GM21723 (cell line): ENCODE measurements around the gene HINFP.

Experiments used
- ATAC-seq: cut with Tn5 transposase; IDR thresholded peaks from one replicate; pipeline ENCODE4 v1.9.1; 2021; ENCODE audit warnings: mild to moderate bottlenecking, moderate library complexity; ENCODE audit not compliant: unreplicated experiment

HINFP gene, protein sequence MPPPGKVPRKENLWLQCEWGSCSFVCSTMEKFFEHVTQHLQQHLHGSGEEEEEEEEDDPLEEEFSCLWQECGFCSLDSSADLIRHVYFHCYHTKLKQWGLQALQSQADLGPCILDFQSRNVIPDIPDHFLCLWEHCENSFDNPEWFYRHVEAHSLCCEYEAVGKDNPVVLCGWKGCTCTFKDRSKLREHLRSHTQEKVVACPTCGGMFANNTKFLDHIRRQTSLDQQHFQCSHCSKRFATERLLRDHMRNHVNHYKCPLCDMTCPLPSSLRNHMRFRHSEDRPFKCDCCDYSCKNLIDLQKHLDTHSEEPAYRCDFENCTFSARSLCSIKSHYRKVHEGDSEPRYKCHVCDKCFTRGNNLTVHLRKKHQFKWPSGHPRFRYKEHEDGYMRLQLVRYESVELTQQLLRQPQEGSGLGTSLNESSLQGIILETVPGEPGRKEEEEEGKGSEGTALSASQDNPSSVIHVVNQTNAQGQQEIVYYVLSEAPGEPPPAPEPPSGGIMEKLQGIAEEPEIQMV

DNA sequence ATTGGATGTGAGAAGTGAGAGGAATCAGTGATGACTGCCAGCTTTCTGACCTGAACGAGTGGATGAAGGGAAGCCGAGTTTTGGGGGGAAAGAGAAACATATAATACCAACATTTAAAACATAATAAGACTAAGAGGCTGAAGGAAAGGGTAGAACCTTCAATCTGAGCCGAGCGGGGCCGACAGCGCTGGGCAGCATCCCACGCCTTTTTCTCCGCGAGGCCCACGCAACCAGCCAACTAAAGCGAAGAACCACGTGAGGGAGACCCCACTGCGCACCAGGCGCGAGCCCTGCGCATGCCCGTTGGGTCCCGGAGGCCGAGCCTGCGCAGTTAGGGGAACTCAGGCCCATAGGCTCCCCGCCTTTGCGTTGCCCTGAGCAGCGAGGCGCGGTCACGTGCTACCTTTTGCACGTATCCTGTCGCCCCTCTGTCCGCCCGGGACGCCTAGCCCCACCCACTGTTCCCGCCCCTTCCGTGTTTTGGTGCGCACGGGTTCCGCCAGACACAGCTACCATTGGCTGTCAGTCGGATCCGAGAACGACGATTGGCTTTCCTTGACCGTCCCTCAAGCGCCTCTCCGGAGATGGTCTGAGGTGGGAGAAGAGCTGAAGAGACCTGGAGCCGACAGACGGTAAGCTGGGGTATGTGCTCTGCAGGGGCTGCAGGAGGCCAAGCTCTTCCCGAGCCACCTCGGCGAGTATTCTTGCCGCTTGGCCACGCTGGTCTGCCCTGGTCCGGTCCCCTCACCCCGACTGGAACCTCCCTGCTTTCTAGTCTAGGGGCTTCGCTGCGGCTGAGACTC lies at the start of gene HINFP:
TSS of gene HINFP (plus strand) at position 573 of the 803 bp plus-strand sequence. CDS start 5,365 bp downstream, outside the sequence.
- peak; percentile 94 for ATAC-seq

GRCh38 chr11:119077839-119078238 lies 43.5 kb upstream of the HINFP start:
- no peak for ATAC-seq

DNA sequence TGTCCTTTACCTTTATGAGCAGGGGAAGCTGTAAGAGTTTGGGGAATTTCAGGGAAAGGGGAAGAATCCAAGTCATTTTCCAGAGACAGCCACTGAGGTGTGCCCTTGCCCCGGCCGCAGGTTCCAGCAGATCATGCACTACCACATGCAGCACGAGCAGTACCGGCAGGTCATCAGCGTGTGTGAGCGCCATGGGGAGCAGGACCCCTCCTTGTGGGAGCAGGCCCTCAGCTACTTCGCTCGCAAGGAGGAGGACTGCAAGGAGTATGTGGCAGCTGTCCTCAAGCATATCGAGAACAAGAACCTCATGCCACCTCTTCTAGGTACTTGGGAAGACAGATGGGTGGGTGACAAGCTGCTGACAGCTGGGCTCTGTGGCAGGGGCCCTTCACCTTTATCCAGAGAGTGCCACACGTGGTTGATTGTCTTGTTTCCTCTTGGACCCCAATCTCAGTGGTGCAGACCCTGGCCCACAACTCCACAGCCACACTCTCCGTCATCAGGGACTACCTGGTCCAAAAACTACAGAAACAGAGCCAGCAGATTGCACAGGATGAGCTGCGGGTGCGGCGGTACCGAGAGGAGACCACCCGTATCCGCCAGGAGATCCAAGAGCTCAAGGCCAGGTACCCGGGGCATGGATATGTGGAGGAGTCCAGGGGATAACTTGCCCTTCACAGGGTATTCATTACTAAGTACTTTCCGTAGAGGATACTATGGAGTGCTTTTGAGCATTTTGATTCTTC lies 42.5 kb upstream of the HINFP start:
- ATAC-seq: no peak

- no peak for ATAC-seq
Measured at GRCh38 chr11:119081682-119082260, 39.6 kb upstream of the HINFP start.

DNA sequence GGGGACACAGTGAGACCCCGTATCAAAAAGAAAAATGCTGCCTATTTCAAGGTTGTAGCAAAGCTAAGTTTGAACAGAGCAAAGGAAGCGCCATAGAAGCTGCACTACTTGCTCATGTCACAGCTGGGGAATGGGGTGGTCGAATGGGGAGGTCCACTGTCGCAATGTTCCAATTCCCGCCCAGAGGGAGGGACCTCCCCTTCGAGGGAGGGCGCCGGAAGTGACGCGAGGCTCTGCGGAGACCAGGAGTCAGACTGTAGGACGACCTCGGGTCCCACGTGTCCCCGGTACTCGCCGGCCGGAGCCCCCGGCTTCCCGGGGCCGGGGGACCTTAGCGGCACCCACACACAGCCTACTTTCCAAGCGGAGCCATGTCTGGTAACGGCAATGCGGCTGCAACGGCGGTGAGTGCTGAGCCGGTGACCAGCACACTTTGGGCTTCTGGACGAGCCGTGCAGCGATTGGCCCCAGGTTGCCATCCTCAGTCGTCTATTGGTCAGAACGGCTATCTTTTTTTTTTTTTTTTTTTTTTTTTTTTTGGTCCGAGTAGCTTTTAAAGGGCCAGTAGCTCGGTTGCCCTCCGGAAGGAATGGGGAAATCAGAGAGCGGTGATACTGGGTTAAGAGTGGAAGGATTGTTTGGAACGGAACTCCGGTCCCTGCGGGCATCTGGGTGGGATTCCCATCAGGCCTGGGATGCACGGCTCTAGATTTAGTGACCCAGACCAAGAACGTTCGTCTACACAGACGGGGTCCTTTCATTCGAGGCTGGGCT lies 36.5 kb upstream of the HINFP start, which contains the start of gene HMBS:
TSS of gene HMBS (plus strand) at position 219 of the 774 bp plus-strand sequence. CDS start at position 372, 153 bp downstream.
- peak; percentile 90 for ATAC-seq

GRCh38 chr11:119085437-119085847 lies 35.9 kb upstream of the HINFP start:
- peak; percentile 20 for ATAC-seq

- ATAC-seq: no peak
Measured at GRCh38 chr11:119087123-119087522, 34.3 kb upstream of the HINFP start.

GRCh38 chr11:119087747-119088241 lies 33.6 kb upstream of the HINFP start:
- no peak for ATAC-seq

DNA sequence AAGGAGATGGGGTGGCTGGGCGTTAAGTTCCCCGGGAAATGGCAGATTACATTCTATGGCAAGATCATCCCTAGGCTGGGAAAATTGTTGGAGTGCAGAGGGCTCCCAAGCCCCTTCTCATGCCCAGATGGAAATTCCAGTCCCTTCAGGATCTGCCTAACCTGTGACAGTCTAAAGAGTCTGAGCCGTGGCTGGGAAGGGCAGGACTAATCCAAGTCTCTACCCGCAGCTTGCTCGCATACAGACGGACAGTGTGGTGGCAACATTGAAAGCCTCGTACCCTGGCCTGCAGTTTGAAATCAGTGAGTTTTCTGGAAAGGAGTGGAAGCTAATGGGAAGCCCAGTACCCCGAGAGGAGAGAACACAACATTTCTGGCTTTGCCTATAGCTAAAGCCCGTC lies 33.0 kb upstream of the HINFP start:
- no peak for ATAC-seq

DNA sequence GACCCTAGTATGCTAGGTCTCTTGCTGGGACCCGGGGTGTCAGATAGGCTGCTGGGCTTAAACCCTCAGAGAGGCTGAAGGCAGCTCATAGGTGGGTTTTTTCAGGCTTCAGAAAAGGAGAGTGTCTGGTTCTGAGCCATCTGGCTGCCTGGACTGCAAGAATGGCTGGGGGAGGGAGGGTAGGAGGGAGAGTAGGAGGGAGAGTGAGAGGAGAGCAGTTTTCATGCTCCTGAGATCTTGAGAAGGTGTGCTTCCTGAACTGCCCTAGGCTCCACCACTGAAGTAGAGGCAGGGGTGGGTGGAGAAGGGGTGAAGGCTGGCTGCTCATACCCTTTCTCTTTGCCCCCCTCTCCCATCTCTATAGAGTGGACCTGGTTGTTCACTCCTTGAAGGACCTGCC lies 32.1 kb upstream of the HINFP start:
- ATAC-seq: no peak

GRCh38 chr11:119091178-119091577 lies 30.2 kb upstream of the HINFP start:
- no peak for ATAC-seq

DNA sequence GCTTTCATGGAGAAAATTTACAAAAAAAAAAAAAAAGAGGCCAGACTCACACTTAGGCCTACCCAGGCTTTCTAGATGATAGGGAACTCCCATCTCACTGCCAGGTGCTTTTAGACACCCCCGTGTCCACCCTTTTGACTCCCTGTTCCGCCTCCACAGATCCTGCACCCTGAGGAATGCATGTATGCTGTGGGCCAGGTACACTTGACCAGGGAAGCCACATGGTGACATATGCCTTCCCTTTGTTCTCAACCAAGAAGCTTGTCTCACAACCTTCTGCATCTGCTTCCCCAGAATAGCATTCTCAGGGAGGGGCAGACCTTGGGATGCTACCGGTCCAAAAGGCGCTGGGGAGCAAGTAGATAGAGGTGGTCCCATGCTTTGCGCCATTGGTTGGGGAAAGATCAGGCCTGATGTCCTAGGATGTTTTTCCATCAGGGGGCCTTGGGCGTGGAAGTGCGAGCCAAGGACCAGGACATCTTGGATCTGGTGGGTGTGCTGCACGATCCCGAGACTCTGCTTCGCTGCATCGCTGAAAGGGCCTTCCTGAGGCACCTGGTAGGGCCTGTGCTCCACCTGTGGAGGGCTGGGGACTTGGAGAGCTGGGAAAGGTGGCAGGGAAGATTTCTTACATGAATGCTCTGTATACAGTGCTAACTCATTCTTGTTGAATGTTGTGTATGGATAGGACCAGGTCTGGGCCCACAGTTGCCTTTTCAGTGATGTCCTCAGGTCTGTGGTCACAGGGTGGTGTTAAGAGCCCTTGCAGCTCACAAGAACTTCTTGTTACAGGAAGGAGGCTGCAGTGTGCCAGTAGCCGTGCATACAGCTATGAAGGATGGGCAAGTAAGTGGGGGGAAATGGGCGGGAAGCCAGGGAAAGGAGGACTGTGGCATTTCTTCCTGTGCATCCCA lies 29.2 kb upstream of the HINFP start:
- no peak for ATAC-seq

- ATAC-seq: no peak
Measured at GRCh38 chr11:119092880-119093842, 28.2 kb upstream of the HINFP start.

DNA sequence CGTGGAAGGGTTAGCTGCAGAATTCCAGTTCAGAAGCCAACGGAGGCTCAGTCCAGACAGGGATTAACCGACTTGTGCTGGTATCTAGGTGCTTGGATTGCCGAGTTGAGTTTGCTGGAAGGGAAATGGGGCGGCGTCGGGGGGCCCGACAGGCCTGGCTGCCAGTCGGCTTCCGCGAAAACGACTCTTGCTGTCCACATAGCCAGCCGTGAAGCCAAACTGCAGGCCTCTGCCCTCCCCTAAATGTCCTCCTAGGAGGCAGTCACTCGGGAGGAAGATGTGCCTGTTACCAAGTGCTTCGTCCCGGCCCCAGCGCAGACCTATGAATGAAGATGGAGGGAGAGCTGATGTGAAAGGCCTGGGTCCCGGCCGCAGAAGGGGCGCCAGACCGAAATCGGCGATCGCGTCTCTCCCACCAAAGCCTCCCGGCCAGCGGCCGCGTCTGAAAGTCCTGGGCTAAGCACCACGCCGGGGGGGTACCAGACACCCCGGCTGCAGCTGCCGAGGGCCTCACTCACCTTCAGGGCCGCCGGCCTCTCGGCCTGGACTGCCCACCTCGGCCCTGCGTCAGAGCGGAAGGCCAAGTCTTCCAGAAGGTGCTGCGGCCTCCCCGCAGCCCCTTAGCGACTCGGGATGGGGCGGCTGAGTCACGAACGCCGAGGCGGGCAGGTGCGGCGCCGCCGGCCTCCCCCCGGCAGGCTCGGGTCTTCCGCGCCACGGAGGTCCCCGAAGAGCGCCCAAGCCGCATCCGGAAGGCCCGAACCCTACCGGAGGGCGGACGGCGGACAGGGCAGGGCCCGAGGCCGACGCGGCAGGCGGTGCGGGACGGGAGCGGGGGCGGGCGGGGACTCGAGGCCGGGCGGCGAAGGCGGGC lies 27.2 kb upstream of the HINFP start:
- peak; percentile 1 for ATAC-seq

- ATAC-seq: peak; percentile 47
Measured at GRCh38 chr11:119094816-119095065, 26.6 kb upstream of the HINFP start.

DNA sequence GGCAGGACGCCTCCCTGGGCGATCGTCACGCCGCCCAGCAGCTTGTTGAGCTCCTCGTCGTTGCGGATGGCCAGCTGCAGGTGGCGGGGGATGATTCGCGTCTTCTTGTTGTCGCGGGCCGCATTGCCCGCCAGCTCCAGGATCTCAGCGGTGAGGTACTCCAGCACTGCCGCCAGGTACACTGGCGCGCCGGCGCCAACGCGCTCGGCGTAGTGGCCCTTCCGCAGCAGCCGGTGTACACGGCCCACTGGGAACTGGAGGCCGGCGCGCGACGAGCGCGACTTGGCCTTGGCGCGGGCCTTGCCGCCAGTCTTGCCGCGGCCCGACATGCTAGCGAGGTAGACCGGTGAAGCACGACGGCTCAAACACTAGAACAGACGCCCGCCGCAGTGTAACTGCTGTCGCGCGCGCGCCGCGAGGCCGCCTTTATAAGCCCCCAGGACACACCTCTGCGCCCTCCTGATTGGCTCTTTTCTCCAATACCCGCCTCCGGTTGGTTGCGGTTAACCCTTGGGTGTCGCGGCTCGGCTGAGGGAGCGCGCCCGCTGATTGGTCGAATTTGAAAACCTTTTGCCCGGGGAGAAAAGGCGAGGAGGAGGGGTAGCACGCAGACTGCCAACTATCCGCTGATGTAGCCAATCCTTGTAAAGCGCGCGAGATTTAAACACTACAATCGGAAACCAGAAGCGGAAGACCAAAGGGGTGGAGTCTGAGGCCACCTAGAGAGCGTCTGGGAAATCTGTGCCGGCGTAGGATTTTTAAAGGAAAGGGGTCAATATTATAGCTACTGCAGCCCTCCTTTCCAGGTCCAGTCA lies 26.1 kb upstream of the HINFP start:
- ATAC-seq: peak; percentile 84
